GM21717 (cell line): ENCODE results near the gene AKT2.

Experiments used
- ATAC-seq: cut with Tn5 transposase; IDR thresholded peaks from one replicate; pipeline ENCODE4 v1.9.1; 2021; ENCODE audit warnings: mild to moderate bottlenecking, moderate library complexity; ENCODE audit not compliant: unreplicated experiment

The AKT2 gene

GRCh38 chr19:40237791-40238190 lies 47.4 kb downstream of the AKT2 start:
- no peak for ATAC-seq

- ATAC-seq = no peak
Observed at GRCh38 chr19:40236366-40236765, 48.8 kb downstream of the AKT2 start.

DNA sequence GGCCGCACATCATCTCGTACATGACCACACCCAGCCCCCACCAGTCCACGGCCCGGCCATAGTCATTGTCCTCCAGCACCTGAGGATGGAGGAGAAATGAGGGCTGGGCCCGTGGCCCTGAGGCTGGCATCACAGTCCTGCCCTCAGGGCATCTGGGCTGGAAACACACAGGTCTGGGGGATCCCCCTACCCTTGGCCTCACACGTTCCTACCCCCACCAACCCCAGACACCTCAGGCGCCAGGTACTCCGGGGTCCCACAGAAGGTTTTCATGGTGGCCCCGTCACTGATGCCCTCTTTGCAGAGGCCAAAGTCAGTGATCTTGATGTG lies 49.2 kb downstream of the AKT2 start:
- no peak for ATAC-seq

DNA sequence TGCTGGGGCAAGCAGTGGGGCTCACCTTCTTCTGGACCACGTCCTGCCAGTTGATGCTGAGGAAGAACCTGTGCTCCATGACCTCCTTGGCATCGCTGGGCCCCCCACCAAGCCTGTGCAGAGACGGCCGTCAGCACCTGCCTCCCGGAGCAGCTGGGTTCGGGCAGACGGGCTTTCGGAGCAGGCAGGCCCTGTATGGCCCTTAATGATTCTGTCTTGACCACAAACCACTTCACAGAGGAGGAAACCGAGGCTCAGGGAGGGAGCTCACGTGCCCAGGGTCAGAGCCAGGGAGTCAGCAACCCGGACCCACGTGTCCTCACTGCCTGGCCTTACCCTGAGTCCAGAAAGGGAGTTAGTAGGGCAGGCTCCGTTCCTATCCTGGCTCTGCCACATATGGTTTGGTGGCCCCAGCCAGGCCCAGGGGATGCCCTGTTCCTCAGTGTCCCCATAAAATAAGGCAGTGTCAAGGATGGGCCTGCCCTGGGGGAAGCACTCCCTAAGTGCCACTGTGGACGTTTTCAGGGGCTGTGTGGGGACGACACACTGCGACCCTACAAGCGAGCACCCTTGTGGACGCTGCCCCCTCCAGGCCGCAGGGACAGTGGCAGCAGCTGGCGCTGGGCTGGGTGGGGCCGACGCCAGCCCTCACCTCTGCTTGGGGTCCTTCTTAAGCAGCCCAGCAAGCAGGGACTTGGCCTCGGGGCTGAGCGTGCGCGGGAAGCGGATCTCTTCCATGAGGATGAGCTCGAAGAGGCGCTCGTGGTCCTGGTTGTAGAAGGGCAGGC lies 49.7 kb downstream of the AKT2 start:
- ATAC-seq = no peak

DNA sequence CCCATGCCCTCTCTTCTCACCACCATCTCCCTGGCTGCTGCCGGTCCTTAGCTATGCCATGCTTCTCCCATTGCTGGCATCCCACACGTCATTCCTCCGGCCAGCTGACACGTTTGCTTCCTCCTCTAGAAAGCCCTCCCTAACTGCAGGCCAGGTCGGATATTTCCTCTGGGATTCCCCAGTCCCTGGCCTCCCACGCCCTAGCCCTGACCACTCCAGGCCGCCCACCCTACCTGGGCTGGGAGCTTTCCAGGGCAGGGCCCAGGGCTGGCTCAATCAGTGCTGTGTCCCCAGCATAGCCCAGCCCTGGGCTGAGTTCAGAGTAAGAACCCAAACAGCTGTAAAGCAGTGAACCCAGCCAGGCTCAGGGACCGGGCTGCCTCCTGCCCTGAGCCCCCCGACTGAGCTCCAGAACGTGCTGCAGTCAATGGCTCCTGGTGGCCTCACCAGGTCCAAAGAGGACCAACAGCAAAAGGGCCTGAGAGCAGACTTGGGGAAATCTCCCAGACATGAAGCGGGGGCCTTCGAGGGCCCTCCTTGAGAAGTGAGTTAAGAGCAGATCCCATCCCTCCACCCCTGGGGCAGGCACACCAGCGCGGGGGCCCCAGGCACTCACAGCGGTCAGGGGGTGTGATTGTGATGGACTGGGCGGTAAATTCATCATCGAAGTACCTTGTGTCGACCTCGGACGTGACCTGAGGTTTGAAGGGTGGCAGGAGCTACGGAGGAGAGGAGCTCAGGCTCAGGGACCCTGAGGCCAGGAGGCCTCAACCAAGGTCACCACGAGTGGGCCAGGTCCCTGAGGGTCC lies 50.5 kb downstream of the AKT2 start:
- no peak for ATAC-seq

GRCh38 chr19:40233811-40234389 lies 51.2 kb downstream of the AKT2 start:
- no peak for ATAC-seq

- no peak for ATAC-seq
Observed at GRCh38 chr19:40232949-40233810, 52.0 kb downstream of the AKT2 start.

DNA sequence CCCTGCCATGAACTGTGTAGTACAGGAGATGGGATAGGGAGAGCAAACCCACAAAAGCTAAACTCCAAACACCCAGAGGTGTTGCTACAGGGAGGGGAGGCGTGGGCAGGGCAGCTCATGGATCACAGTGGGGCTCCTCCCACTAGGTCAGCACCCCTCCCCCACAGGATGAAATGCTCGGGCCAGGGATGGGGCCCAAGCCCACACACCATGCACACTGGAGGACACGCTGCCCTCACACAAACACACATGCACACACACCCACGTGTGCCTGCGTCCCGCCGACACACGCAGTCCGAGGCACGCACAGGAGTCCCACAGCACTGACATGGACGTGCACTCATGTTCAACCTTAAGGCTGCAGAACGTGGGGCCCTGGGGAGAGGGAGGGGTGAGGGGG lies 52.7 kb downstream of the AKT2 start:
- no peak for ATAC-seq

DNA sequence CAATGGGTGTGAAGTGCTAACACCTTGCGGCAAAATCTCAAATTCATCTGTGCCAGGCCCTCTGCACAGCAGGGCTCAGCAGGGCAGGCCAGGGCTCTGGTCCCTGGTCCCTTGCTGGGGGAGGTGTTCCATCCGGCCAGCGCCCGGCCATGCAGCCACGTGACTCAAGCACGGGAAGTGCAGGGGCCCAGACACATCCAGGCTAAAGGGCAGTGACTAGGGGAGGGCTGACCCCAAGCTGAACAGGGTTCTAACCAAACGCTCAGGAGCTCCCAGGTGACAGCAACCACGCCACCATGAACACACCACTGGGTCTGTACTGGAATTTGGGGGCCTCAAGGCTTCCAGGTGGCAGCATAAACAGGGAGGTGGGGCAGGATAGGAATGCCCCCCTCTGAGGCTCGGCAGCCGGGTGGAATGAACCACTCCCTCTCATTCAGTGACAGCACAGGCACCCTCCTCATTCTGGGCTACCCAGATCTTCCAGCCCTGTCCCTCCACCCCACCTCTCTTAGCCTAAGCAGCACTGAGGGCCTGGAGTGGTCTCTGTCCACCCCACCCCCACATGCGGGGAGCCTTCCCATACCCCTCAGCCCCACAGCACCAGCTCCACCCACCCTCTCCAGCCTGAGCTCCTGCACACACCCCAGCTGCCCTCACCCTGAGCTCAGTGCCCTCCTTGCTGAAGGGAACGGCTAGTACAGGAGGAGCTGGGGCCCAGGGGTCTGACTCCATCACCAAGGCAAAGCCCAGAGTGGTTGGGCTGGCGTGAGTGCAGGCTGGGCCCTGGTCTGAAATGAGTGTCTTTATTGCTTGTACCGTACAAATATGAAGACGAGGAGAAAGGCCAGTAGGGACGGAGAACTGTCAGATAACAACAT lies 53.4 kb downstream of the AKT2 start:
- no peak for ATAC-seq

DNA sequence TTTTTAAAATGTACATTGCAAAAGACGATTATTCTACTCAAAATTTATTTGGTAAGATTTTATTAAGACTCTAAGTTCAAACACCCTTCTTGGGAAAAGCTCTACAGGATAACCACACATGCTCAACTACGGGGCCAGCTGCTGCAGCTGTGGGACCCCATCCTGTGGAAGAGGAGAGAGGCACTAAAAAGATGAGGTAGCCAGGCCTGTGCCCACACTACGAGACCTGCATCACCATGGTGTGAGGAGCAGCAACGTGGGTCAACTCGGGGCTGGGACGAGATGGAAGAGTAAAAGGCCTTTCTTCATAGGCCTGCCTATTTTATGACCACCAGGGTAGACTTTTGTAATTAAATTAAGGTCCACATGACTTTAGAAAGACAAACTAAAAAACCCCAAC lies 54.1 kb downstream of the AKT2 start:
- no peak for ATAC-seq

- ATAC-seq = no peak
Observed at GRCh38 chr19:40229926-40230417, 55.2 kb downstream of the AKT2 start.

DNA sequence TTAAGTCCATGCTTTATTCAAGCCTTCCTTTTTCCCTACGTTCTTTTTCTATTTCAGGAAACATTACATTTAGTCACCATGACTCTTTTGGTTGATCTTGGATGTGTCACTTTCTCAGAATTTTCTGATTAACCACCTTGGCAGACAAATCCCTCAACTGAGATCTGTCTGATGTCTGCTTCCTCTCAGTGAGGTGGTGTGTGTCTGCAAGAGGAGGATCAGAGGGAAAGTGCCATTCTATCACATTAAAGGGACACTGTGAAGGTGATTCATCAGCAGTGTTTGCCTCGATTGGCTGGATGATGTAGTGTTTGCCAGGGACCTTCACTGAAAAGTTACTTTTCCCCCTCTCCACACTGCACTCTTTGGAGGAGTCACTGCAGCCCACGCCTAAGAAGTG lies 55.7 kb downstream of the AKT2 start:
- ATAC-seq = no peak

GRCh38 chr19:40228863-40229262 lies 56.3 kb downstream of the AKT2 start:
- ATAC-seq = no peak

DNA sequence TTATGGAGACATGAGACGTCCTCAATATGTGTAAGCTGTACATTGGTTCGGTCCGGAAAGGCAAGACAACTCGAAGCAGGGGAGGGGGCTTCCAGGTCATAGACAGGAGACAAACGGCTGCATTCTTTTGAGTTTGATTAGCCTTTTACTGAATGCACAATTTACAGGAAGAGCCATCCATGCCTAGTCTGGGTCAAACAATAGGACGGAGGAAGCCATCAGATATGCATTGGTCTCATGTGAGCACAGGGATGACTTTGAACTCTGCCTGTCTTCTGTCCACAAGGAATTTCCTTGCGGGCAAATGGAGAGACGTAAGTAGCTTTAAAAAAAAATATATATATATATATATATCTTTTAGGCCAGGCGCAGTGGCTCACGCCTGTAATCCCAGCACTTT lies 56.8 kb downstream of the AKT2 start:
- ATAC-seq = no peak

- no peak for ATAC-seq
Observed at GRCh38 chr19:40225440-40226305, 59.5 kb downstream of the AKT2 start.

GRCh38 chr19:40224342-40225150 lies 60.6 kb downstream of the AKT2 start:
- ATAC-seq = no peak

GRCh38 chr19:40223135-40223822 lies 61.9 kb downstream of the AKT2 start:
- ATAC-seq = no peak
